GM23248 (cell line): ENCODE data around the gene AK9. TPM values are rescaled to one million over a fixed set of nuclear protein-coding genes. Genes with fewer than 3 reads are reported as not detected.

Experiments used
- DNase-seq: peaks from one replicate; pipeline ENCODE4 v3.0.0-alpha.2; 2015
- H2AFZ ChIP-seq: fragments of 200-600 bp; sonication (generic); 2 replicates; pipeline ENCODE4 v1.6.1; 2016; ENCODE audit warnings: antibody characterized with exemption
- H3F3A ChIP-seq: fragments of 200-600 bp; sonication (generic); 2 replicates; pipeline ENCODE4 v1.6.1; 2016; ENCODE audit warnings: mild to moderate bottlenecking, antibody characterized with exemption, mixed run types; ENCODE audit not compliant: insufficient read depth
- H3K27ac ChIP-seq: fragments of 200-600 bp; sonication (generic); 2 replicates; pipeline ENCODE4 v1.5.1; 2016; ENCODE audit warnings: mild to moderate bottlenecking
- H3K27me3 ChIP-seq: fragments of 200-600 bp; sonication (generic); replicated peaks from 2 replicates; pipeline ENCODE4 v1.6.1; 2016; ENCODE audit warnings: mild to moderate bottlenecking; ENCODE audit not compliant: insufficient read depth
- H3K36me3 ChIP-seq: fragments of 200-600 bp; sonication (generic); 2 replicates; pipeline ENCODE4 v1.6.1; 2016; ENCODE audit warnings: low read depth, mild to moderate bottlenecking
- H3K4me1 ChIP-seq: fragments of 200-600 bp; sonication (generic); 2 replicates; pipeline ENCODE4 v1.6.1; 2016; ENCODE audit warnings: mild to moderate bottlenecking; ENCODE audit not compliant: insufficient read depth
- H3K4me2 ChIP-seq: fragments of 200-600 bp; sonication (generic); one replicate; pipeline ENCODE4 v1.6.1; 2016; ENCODE audit warnings: mild to moderate bottlenecking; ENCODE audit not compliant: unreplicated experiment
- H3K4me3 ChIP-seq: fragments of 200-600 bp; sonication (generic); 2 replicates; pipeline ENCODE4 v1.5.1; 2016; ENCODE audit warnings: mild to moderate bottlenecking
- H3K79me2 ChIP-seq: fragments of 200-600 bp; sonication (generic); 2 replicates; pipeline ENCODE4 v1.6.1; 2016; ENCODE audit warnings: mild to moderate bottlenecking; ENCODE audit not compliant: insufficient read depth
- H3K9ac ChIP-seq: fragments of 200-600 bp; sonication (generic); 2 replicates; pipeline ENCODE4 v1.6.1; 2016; ENCODE audit warnings: mild to moderate bottlenecking
- H3K9me2 ChIP-seq: fragments of 200-600 bp; sonication (generic); 2 replicates; pipeline ENCODE4 v1.6.1; 2016; ENCODE audit warnings: mixed run types, mild to moderate bottlenecking, moderate library complexity; ENCODE audit not compliant: insufficient read depth
- H3K9me3 ChIP-seq: fragments of 200-600 bp; sonication (generic); one replicate; pipeline ENCODE4 v1.6.1; 2017; ENCODE audit warnings: low read depth
- H4K20me1 ChIP-seq: fragments of 200-600 bp; sonication (generic); 2 replicates; pipeline ENCODE4 v1.6.0; 2016; ENCODE audit not compliant: insufficient read depth
- EZH2 ChIP-seq: fragments of 200-600 bp; sonication (generic); IDR thresholded peaks from 2 replicates; pipeline ENCODE4 v1.6.1; 2018; ENCODE audit warnings: antibody characterized with exemption, mild to moderate bottlenecking; ENCODE audit not compliant: insufficient read depth, poor library complexity, severe bottlenecking
- EZH2phosphoT487 ChIP-seq: fragments of 200-600 bp; sonication (generic); IDR thresholded peaks from 2 replicates; pipeline ENCODE4 v1.6.1; 2018; ENCODE audit warnings: antibody characterized with exemption, moderate library complexity, mild to moderate bottlenecking, low read depth; ENCODE audit not compliant: insufficient read depth
- WGBS, 2 experiments: methylation state at CpG; one replicate each; pipeline ENCODE4 v1.1.6; 2015 to 2017; ENCODE audit warnings: low lambda C conversion rate in 2 of 2, low coverage in 1 of 2; ENCODE audit errors: missing lambda C conversion rate in 2 of 2; 5-methylcytosine and 5-hydroxymethylcytosine counted together
- in situ Hi-C: fragments of 300-500 bp; cut with MboI; formaldehyde crosslinking; loops from 2 replicates; pipeline ENCODE4 v1.15.0; 2020
- polyA plus RNA-seq: library from polyadenylated mRNA; unstranded; fragments of >200 nt; fragmentation: Nextera tagmentation; extraction: Ambion mirVana; gene quantifications from 2 replicates; pipeline ENCODE4 v1.2.1, GENCODE V29; 2016
- total RNA-seq: library from RNA; depleted of rRNA; stranded (reverse); fragments of >200 nt; shearing (Covaris generic); gene quantifications from 2 replicates; pipeline ENCODE4 v1.2.3, GENCODE V29; 2014

AK9 gene
- total and polyA plus RNA-seq, 2 experiments from 2014 or later: 3.6 to 7.2 TPM

- no peaks in the 10 kb centered on the region for H3K9me3 ChIP-seq
- 67 to 74% methylated on average over 2 of the region's 2 CpGs for WGBS, 2 experiments
- TF ChIP-seq EZH2phosphoT487: no peak
- no peak for TF ChIP-seq EZH2
These were observed 64.7 kb downstream of the AK9 start for GRCh38 chr6:109626311-109626710.

DNA sequence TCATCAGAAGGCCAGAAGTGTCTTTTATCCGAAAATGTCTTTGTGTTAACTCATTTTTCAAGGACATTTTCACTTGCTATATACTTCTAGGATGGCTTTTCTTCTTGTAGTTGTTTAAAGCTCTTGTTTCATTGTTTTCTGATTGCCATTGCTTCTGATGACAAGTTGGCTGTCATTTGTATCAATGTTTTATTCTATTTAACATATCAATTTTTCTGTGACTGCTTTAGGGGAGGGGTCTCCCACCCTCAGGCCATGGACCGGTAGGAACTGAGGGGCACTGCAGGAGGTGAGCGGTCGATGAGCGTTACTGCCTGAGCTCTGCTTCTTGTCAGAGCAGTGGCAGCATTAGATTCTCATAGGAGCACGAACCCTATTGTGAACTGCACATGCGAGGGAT, 65.8 kb downstream of the AK9 start:
- no peaks in the 10 kb centered on the region for H3K9me3 ChIP-seq
- 84 to 88% methylated on average over 7 of the region's 7 CpGs for WGBS, 2 experiments
- H3K9ac ChIP-seq: no peak overlapping the region
- DNase-seq: no peak
- H3F3A ChIP-seq: no peaks in the 10 kb centered on the region
- H3K9me2 ChIP-seq: no peaks in the 10 kb centered on the region
- TF ChIP-seq EZH2: no peak
- no peak for TF ChIP-seq EZH2phosphoT487
- no peak overlapping the region for H3K4me2 ChIP-seq
- no peaks in the 10 kb centered on the region for H3K79me2 ChIP-seq
- H3K4me1 ChIP-seq: no peaks in the 10 kb centered on the region
- in situ Hi-C loops: no loop called here
- H4K20me1 ChIP-seq: no peaks in the 10 kb centered on the region
- no peaks in the 10 kb centered on the region for H3K27me3 ChIP-seq
- no peak overlapping the region for H2AFZ ChIP-seq
- H3K4me3 ChIP-seq: no peak overlapping the region
- no peak overlapping the region for H3K27ac ChIP-seq
- no peaks in the 10 kb centered on the region for H3K36me3 ChIP-seq

More at GRCh38 chr6:109626311-109626710, 64.7 kb downstream of the AK9 start:
- Histone ChIP-seq H3K79me2 (no peaks in the 10 kb centered on the region), H3K36me3 (no peaks in the 10 kb centered on the region), H3K27me3 (no peaks in the 10 kb centered on the region), H3K4me2 (no peak overlapping the region), H3K4me3 (no peak overlapping the region), H3K4me1 (no peaks in the 10 kb centered on the region), H3K27ac (no peak overlapping the region), H4K20me1 (no peaks in the 10 kb centered on the region), H3F3A (no peaks in the 10 kb centered on the region), H3K9me2 (no peaks in the 10 kb centered on the region), H2AFZ (no peak overlapping the region), H3K9ac (no peak overlapping the region)
- in situ Hi-C loops: no loop called here
- DNase-seq: no peak

DNA sequence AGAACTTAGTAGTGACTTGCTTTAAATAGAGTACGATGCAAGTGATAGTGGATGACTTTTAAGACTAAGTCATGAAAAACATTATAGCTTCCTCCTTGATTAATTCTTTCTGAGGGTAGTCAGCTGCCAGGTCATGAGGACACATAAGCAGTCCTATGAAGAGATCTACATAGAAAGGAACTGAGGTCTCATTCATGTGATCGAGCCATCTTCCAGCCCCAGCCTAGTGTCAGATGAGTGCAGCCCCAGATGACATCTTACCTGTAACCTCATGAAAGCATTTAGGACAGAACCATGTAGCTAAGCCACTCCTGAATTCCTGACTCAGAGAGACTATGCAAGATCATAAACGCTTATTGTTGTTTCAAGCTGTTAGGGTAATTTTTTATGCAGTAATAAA, 67.7 kb downstream of the AK9 start:
- Histone ChIP-seq H2AFZ (no peak overlapping the region), H3K4me2 (no peak overlapping the region), H3F3A (no peaks in the 10 kb centered on the region), H3K4me1 (no peaks in the 10 kb centered on the region), H3K9me2 (no peaks in the 10 kb centered on the region), H3K27ac (no peak overlapping the region), H3K9ac (no peak overlapping the region), H3K9me3 (no peaks in the 10 kb centered on the region), H4K20me1 (no peaks in the 10 kb centered on the region), H3K27me3 (no peaks in the 10 kb centered on the region), H3K4me3 (no peak overlapping the region), H3K79me2 (no peaks in the 10 kb centered on the region), H3K36me3 (no peaks in the 10 kb centered on the region)
- TF ChIP-seq EZH2phosphoT487 (no peak), EZH2 (no peak)
- 34 to 35% methylated on average over 3 of the region's 3 CpGs for WGBS, 2 experiments
- in situ Hi-C loops: no loop called here
- peak; percentile 2 for DNase-seq

DNA sequence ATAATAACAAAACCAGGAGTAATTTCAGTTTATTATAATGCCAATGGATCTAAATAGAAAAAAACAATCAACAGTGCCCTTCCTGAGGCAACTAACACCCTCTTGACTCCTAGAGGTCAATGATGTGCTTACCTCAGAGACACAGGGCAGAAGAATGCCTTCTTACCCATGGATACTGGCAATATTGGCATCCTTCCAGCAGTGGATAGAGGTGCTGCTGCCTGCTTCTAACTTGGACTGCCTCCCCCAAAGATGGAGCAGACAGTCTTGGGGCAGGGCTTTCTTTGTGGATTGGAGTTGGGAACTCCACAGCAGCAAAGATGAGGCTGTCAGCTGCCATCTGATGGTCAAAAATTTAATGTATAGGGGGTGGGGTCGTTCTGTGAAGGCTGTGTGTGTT, 78.7 kb downstream of the AK9 start:
- Histone ChIP-seq H3K4me2 (no peak overlapping the region), H3K4me3 (no peak overlapping the region), H3K4me1 (no peaks in the 10 kb centered on the region), H3F3A (no peaks in the 10 kb centered on the region), H3K9me3 (no peaks in the 10 kb centered on the region), H2AFZ (no peak overlapping the region), H3K79me2 (no peaks in the 10 kb centered on the region), H3K9me2 (no peaks in the 10 kb centered on the region), H4K20me1 (no peaks in the 10 kb centered on the region), H3K27ac (no peak overlapping the region), H3K36me3 (no peaks in the 10 kb centered on the region), H3K9ac (no peak overlapping the region), H3K27me3 (no peaks in the 10 kb centered on the region)
- WGBS, 2 experiments: 21 to 27% methylated on average over 1 of the region's 1 CpG
- DNase-seq: no peak
- TF ChIP-seq EZH2phosphoT487: no peak
- no peak for TF ChIP-seq EZH2
- in situ Hi-C loops: no loop called here

DNA sequence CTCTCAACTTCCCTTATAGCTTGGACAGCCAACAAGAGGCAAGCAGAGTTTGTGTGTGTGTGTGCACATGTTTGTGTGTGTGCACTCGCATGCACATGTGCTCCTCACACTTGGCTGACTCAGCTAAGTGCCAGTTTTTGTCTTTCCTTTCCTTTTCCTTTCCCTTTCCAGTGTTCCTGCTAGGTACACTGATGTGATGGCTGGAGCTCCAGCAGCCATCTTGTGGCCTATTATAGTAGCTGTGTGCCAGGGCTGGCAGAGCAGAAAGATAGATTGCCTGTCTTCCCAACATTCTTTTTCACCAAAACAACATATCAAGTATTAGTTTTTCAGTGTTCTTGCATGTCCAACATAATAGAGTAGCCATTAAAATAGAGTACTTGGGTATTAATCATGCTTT, 79.5 kb downstream of the AK9 start:
- H3K27me3 ChIP-seq: no peaks in the 10 kb centered on the region
- WGBS, 2 experiments: 80 to 85% methylated on average over 1 of the region's 1 CpG
- H3K27ac ChIP-seq: no peak overlapping the region
- TF ChIP-seq EZH2: no peak
- TF ChIP-seq EZH2phosphoT487: no peak
- H3K9me2 ChIP-seq: no peaks in the 10 kb centered on the region
- H2AFZ ChIP-seq: no peak overlapping the region
- no peak overlapping the region for H3K4me3 ChIP-seq
- DNase-seq: no peak
- no peaks in the 10 kb centered on the region for H3K9me3 ChIP-seq
- H3K4me2 ChIP-seq: no peak overlapping the region
- H3K79me2 ChIP-seq: no peaks in the 10 kb centered on the region
- H3K4me1 ChIP-seq: no peaks in the 10 kb centered on the region
- in situ Hi-C loops: no loop called here
- no peaks in the 10 kb centered on the region for H3F3A ChIP-seq
- H3K9ac ChIP-seq: no peak overlapping the region
- no peaks in the 10 kb centered on the region for H3K36me3 ChIP-seq
- H4K20me1 ChIP-seq: no peaks in the 10 kb centered on the region
